Ecto neural progenitor cell (in vitro differentiated cells): ENCODE data around the gene PEX12.
A peak's percentile ranks its signal among the peaks of the same experiment; 100 is the strongest.
"Not testable (repeated sequence)": the region's sequence is repeated elsewhere in the genome, so short reads cannot be mapped to it uniquely, and the experiment has no call there.

Experiments used
- DNase-seq: peaks from one replicate; pipeline ENCODE4 v3.0.0-alpha.2; 2018; ENCODE audit warnings: low spot score

The PEX12 gene

DNA sequence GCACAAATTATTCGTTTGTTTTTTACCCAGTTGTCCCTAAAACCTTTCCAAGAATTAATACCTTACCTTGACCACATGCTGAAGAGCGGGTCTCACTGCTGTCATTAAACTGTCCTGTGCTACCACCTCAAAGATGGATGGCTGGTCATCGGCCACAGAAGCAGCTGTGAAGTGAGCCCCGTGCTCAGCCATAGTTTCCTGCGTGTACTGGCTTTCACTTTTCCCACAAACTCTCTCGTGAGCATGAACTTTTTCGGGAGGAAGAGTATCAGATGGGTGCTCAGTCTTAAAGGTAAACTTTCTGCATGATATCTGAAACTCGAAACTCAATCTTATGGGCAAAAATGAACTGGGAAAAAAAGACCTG, 558 bp downstream of the PEX12 start:
- DNase-seq, result no peak

GRCh38 chr17:35575759-35576158, 2.6 kb downstream of the PEX12 start:
- DNase-seq, result no peak

- DNase-seq, result no peak
Measured at GRCh38 chr17:35569405-35569804, 9.0 kb downstream of the PEX12 start.

- DNase-seq, result no peak
Measured at GRCh38 chr17:35568561-35568960, 9.8 kb downstream of the PEX12 start.

DNA sequence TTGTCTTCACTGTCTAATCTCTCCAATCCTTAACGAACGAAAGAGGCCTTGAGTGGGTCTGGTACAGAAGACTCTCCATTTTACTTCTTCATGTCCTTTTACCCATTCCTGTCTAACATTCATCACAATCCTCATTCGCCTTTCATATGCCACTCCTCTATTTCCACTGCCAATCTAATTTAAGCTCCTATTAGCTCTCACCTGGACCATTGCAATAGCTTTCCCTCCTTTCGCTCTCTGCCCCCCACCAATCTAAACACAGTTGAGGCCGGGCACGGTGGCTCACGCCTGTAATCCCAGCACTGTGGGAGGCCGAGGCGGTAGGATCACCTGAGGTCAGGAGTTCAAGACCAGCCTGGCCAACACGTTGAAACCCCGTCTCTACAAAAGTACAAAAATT, 11.4 kb downstream of the PEX12 start:
- DNase-seq, result no peak

GRCh38 chr17:35563181-35563580, 15.2 kb downstream of the PEX12 start:
- not testable (repeated sequence) for DNase-seq

- no peak for DNase-seq
Measured at GRCh38 chr17:35560703-35561102, 17.7 kb downstream of the PEX12 start, which contains the start of gene SLFN14. Gene SLFN14 (minus strand): TSS chr17:35560819. CDS start chr17:35558062, 2,757 bp downstream.

GRCh38 chr17:35559495-35560210, 18.7 kb downstream of the PEX12 start:
- DNase-seq, result no peak

- no peak for DNase-seq
Measured at GRCh38 chr17:35557353-35557752, 21.0 kb downstream of the PEX12 start.

DNA sequence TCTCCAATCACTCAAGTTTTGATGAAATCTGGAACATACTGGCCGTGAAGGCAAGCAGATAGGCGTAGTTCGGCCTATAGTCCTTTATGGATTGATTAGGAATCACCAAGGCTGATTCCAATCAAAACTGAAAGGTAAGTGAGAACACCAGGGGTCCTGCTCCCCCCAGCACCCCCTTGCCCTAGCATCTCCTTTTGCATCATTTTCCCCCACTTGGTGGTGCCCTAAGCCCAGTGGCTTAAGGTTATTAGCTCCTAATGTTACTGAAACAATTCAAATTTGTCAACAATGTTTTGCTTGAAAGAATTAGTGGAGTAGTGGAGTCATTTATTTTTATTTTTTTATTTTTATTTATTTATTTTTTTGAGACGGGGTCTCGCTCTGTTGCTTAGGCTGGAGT, 22.7 kb downstream of the PEX12 start:
- DNase-seq, result no peak

GRCh38 chr17:35554668-35555067, 23.7 kb downstream of the PEX12 start:
- DNase-seq, result no peak

GRCh38 chr17:35553310-35553709, 25.1 kb downstream of the PEX12 start:
- DNase-seq, result no peak

DNA sequence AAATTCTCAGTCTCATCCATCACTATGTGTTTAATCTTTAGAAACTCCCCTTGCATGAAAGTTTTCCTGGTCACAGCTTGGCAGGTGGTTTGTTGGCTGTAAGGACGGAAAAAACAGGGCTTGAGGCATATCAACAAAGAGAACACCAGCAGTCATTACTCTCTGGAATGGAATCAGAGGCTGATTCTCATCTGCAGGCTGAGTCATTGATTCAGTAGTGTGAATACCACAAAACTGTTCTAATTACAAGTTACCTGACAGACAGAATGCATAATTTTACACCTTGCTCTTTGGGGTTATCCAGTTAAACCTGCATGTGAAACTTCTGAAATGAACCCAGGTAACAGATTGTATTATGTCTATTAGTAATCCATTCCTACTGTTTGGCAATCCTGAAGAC, 29.4 kb downstream of the PEX12 start:
- DNase-seq, result no peak

GRCh38 chr17:35548208-35548810, 30.1 kb downstream of the PEX12 start:
- no peak for DNase-seq

- no peak for DNase-seq
Measured at GRCh38 chr17:35546487-35546886, 31.9 kb downstream of the PEX12 start.

DNA sequence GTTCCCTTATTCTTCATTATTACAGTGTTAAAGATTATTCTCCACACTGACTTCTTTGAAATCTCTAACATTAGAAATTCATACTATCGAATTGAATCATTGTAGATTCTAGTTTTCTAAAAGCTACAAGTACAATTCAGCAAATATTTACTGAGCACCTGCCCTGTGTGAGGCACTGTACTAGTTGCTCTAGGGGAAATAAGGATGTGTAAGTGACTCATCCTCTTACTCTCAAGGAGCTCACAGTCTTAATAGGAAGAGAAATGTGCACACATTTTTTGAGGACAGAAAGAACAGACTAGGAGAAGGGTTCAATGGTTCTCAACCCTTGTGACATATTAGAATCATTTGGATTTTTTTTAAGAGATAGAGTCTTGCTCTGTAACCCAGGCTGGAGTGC, 33.2 kb downstream of the PEX12 start:
- no peak for DNase-seq

DNA sequence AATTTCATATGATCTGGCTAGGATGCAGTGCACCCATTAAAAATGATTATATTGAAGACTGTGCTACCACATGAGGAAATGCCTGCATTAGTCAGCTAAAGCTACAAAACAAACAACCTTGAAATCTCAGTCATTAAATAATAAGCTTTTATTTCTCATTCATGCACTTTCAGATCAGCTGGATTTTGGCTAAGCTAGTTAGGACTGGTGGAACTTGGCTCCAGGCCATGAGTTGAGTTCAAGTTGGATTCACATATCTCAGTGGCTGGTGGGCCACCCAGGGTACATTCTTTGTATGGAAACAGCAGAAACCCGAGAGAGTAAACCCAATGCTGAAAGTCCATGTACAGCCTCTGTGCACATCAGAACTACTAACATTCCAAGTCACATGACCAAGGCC, 34.5 kb downstream of the PEX12 start:
- peak; percentile 14 for DNase-seq

DNA sequence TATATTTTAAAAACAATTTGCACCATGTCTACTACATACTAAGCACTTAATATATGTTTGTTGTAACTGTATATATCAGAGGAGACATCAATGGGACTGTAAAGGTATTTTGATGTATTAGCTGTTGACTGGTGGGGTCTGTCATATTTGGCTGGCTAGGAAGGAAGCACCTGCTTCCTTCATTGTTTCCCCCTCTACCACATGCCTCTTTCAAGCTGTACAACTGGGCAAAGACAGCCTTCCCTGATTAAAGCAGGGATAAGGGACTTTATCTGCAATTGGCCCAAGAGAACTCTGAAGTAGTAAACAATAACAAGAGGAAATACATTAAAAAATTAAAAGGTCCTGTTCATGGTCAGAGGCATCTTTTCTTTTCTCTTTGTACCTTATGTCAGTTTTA, 35.4 kb downstream of the PEX12 start:
- DNase-seq, result no peak

- DNase-seq, result no peak
Measured at GRCh38 chr17:35541434-35541833, 36.9 kb downstream of the PEX12 start.

DNA sequence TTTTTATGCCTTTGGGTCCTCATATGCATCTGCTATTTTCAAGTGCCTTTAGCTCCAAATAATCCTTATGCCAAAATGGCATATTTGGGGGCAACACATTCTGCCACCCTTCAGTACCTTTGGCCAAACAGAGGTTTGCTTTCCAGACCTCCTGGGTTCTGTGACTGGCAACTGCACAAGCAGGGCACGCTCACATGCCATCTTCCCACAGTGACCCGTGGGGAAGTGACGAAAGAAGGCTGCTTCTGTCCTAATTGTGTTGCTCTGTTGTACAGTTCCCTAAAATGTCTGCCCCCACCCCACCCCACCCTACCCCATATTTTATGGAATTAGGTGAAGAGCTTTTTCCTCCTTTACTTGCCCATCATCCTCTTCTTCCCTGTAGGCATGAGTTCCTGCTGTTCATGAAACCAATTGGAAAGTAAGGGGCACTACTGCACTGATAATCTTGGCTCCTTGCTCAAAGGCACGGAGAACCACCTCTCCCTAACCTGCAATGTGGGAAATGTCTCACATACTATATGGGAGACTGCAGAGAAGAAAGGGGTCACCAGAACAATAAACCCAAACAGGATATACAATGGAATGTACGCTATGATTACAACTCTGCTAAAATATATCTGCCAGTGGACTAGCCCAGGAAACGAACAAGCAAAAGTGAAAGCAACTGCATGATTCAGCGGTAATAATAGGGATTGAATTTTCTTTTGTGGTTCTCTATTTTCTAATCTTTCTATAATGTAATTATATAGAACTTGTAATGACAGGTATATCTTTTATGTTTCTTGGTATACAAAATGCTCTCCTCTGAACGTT, 37.6 kb downstream of the PEX12 start:
- peak; percentile 13 for DNase-seq

DNA sequence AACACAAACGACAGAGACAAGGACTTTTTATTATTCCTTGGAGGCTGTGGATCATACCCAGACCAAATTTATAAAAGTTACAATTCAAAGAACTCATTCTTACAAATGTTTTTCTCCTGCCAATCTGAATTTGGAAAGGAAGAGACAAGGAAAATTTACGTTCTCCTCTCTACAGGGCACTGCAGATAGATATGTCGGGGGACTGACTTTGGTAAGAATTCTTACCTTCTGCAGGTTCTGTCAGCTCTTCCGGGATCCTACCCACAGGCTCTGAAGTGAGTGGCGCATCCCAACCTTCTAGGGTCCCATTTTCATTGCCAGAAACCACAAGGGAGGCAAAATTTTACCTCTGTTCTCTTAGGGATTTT, 38.7 kb downstream of the PEX12 start:
- peak; percentile 27 for DNase-seq

DNA sequence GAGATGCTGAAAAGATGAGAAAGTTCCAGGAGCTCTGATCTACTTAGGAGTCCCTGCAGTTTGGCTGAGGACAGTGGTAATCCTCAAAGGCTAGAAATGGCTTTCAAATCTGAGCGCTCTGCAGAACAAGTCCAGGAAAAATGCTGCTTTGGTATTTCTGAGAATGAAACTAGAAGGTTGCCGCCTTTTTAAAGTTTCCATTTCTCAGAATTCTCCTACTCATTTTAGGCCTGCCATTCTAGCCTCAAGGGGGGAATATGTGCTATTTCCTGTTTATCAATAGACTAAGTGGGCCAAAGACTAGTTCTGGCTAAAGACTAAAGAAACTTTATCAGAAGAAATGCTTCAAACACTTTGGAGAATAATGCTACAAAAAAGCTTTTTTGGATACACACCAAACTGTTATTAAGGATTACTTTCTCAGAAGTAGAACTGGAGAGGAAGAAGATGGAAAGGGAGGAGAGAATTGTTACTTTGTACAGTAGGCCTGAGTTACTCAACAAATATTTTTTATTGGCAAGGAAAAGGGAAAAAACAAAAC, 40.7 kb downstream of the PEX12 start, which contains the start of gene SLFN12L:
Gene SLFN12L (minus strand): TSS at position 78 of the 541 bp plus-strand sequence. CDS start 15,314 bp downstream, outside the sequence.
- DNase-seq, result peak; percentile 22
